ENCODE data around the gene PLAA. TPM values are rescaled to one million over a fixed set of nuclear protein-coding genes. Genes with fewer than 3 reads are reported as not detected.

Gene PLAA
- total and polyA plus RNA-seq, 8 donors: 0.58 to 71.0 (median 10.4) TPM

DNA sequence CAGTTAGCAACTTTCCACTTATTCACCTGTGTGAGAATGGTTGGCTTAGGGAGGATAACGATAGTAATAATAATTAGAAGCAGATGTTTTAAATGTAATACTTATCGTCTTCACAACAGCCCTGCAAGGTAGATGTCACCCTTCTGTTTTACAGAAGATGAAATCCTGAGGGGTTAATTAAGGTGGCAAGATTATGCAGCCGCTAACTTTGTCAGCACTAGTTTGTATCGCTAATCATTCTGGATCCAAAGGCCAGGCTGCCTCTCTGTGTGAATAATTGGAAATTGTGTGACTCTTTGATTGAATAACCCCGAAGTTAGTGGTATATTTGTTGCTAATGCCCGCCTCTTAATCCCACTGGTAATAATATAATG, 9.8 kb upstream of the PLAA start:
- no peaks in the 10 kb centered on the region for H3K27me3 ChIP-seq
- DNase-seq: no peak
- H3K9me3 ChIP-seq: no peaks in the 10 kb centered on the region
- peak overlapping the region; percentile 53 to 68 (median 62) for H3K4me3 ChIP-seq
- H3K36me3 ChIP-seq: peaks cover 0 to 6% (median 0%) of the 10 kb centered on the region in 4 donors
- TF ChIP-seq, protein P1, sequence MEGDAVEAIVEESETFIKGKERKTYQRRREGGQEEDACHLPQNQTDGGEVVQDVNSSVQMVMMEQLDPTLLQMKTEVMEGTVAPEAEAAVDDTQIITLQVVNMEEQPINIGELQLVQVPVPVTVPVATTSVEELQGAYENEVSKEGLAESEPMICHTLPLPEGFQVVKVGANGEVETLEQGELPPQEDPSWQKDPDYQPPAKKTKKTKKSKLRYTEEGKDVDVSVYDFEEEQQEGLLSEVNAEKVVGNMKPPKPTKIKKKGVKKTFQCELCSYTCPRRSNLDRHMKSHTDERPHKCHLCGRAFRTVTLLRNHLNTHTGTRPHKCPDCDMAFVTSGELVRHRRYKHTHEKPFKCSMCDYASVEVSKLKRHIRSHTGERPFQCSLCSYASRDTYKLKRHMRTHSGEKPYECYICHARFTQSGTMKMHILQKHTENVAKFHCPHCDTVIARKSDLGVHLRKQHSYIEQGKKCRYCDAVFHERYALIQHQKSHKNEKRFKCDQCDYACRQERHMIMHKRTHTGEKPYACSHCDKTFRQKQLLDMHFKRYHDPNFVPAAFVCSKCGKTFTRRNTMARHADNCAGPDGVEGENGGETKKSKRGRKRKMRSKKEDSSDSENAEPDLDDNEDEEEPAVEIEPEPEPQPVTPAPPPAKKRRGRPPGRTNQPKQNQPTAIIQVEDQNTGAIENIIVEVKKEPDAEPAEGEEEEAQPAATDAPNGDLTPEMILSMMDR (IDR thresholded peaks at IDR 0.05): no peak
- TF ChIP-seq POLR2A (IDR thresholded peaks at IDR 0.05) (no peak), POLR2AphosphoS5 (IDR thresholded peaks at IDR 0.05) (no peak), EP300 (IDR thresholded peaks at IDR 0.05) (no peak)
- peaks cover 0 to 20% (median 13%) of the 10 kb centered on the region in 4 donors for H3K4me1 ChIP-seq
- 17 to 23% (median 22%) methylated on average over 6 of the region's 6 CpGs for WGBS, 5 donors
- peak overlapping the region in 4 of 5 donors; percentile 82 to 88 (median 84) for H3K27ac ChIP-seq
- intact Hi-C loops (cut with DNase I; ENCODE audit: low total_unique reads): no loop called here

GRCh38 chr9:26955921-26956859, 9.1 kb upstream of the PLAA start, which contains the start of gene IFT74:
Gene IFT74, plus strand, starts transcription at chr9:26956412. Its CDS starts 5,556 bp downstream, at chr9:26961968.
- Histone ChIP-seq H3K9me3 (no peaks in the 10 kb centered on the region), H3K27me3 (no peaks in the 10 kb centered on the region), H3K36me3 (no peaks in the 10 kb centered on the region), H3K4me3 (peak within 1 kb of the TSS; percentile 53 to 68 (median 62)), H3K4me1 (peaks cover 0 to 20% (median 13%) of the 10 kb centered on the region in 4 donors), H3K27ac (peak within 1 kb of the TSS; percentile 68 to 88 (median 83))
- intact Hi-C loops (cut with DNase I; ENCODE audit: low total_unique reads): no loop called here
- peak; percentile 97 to 99 for DNase-seq
- TF ChIP-seq POLR2AphosphoS5 (IDR thresholded peaks at IDR 0.05) (peak; percentile 42 to 78 (median 58)), EP300 (IDR thresholded peaks at IDR 0.05) (no peak)
- TF ChIP-seq, protein P1 (IDR thresholded peaks at IDR 0.05): no peak
- 1 to 2% (median 1%) methylated on average over 31 to 53 of the region's 53 CpGs for WGBS, 5 donors

DNA sequence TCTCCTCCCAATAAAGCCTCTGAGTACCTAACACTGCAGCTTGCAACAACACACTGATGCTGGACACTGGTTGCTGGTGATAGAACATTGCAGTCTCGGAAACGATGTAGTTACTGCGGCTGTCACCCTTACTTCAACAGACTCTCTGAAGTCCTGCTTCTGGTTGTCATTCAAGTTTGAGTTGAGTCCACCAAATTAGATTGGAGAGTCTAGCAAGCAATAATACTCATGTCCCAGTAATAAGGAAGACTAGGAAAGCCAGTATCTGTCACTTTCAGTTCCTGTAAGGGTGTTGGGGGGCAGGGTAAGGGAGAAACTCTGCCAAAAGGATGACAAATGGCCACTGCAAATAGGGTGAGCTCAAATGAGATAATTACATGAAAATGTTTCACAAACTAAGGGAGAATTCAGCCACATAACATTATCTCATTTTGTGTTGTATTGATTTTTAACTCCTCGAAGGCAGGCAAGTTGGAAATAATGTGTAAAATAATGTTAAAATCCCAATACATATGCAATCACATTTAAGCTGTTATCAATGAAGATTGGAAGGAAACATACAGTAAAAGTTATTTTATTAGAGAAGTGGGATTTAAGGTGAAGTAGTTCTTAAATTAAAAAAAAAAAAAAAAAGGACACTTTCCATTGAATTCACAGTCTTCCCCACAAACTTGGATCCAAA, 8.3 kb upstream of the PLAA start:
- intact Hi-C loops (cut with DNase I; ENCODE audit: low total_unique reads): no loop called here
- peak in 1 of 2 donors; percentile 53 for DNase-seq
- 38 to 60% (median 51%) methylated on average over 4 of the region's 4 CpGs for WGBS, 5 donors

More for the DNA sequence above, 8.3 kb upstream of the PLAA start:
- TF ChIP-seq EP300 (IDR thresholded peaks at IDR 0.05) (no peak), POLR2A (IDR thresholded peaks at IDR 0.05) (no peak), POLR2AphosphoS5 (IDR thresholded peaks at IDR 0.05) (no peak)
- TF ChIP-seq, protein P1 (IDR thresholded peaks at IDR 0.05): no peak
- Histone ChIP-seq H3K4me3 (peak overlapping the region; percentile 53 to 68 (median 62)), H3K36me3 (no peaks in the 10 kb centered on the region), H3K9me3 (no peaks in the 10 kb centered on the region), H3K4me1 (peaks cover 0 to 20% (median 13%) of the 10 kb centered on the region in 4 donors), H3K27ac (peak overlapping the region; percentile 64 to 88 (median 83)), H3K27me3 (no peaks in the 10 kb centered on the region)
